ENCODE data around the gene CREB1.
A peak's percentile ranks its signal among the peaks of the same experiment; 100 is the strongest.

The CREB1 gene

DNA sequence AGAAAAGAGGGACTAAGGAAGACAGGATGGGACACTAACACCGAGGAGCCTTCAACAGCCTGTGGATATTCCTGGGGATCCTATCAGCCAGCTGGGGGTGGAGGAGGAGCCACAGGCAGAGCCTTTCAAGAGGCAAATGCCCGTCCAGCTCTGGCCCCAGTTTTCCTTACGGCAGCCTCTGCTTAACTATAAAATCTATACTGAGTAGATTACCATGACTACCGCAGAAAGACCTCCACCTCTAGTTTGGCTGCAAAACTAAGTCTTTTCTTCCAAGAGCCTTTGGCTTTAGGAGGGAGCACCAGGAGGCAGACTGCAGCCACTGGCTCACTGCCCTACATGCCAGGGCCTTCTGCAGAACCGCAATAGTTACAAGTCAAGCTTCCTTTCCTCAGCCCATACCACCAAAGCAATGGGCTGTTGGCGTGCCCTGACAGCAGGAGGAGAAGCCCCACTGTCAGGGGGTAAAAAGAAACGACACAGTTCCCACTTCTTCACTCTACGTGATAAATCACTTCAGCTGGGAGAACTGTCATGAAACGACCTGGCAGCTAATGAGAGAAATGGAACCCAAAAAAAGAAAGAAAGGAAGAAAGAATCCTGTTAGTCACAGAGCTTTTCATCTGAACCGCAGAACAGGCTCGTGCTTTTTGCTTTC lies 25.1 kb upstream of the CREB1 start:
- peak; percentile 98 for DNase-seq

DNA sequence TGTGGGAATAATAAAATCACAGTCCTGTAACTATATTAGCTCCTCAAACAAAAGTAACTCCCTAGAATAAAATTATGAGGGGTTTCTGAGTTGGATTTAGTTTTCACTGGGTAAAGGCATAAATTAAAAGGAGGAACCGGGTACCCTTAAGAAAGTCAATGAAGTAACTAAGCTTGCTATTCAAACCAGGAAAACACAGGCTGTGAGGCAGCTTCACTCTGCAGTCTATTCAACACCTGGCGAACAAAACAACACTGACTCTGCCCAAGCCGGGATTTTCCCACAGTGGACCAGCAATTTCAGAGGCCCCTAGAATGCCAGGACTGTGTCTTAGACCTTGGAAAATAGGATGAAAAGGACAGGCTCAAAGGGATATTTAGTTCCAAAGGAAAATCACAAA lies 24.6 kb upstream of the CREB1 start:
- peak; percentile 22 for DNase-seq

- peak; percentile 95 for DNase-seq
These were observed 24.0 kb upstream of the CREB1 start for GRCh38 chr2:207505728-207506127.

DNA sequence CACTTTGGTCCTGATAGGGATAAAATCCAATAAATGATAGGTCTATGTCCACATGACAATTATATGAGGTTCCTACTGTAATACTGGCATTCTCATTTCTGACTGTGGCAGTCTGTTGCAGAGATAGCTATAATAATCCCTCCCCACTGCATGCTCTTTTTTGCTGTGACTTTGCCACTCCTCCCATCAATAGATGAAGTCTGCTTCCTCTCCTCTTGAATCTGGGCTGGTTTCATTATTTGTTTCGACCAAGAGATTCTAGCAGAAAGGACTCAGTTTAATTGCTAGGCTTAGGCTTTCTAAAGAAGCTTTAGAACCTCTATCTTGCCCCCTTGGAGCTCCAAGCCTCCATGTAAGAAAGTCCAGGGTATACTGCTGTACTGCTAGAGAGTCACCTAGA lies 23.3 kb upstream of the CREB1 start:
- no peak for DNase-seq

DNA sequence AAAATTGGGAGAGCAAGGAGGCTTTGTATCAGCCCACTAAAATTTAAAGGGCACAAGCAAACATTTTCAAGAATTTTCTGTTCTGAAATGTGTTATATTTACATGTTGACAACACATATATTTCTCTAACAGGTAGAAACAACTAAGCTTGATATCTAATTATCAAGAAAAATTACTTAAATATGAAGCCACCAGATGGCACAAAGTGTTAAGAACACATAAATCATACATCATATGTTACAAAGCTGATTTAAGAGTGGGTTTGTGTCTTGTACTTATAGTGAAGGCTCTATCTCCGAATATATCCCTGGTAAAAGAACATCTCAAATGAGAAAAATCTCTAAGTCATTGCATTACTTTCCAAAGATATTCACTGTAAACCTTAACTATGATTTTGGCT lies 19.6 kb upstream of the CREB1 start:
- no peak for DNase-seq

- peak; percentile 25 for DNase-seq
These were observed 17.9 kb upstream of the CREB1 start for GRCh38 chr2:207511851-207512250.

- DNase-seq, result no peak
These were observed 17.4 kb upstream of the CREB1 start for GRCh38 chr2:207512356-207512755.

DNA sequence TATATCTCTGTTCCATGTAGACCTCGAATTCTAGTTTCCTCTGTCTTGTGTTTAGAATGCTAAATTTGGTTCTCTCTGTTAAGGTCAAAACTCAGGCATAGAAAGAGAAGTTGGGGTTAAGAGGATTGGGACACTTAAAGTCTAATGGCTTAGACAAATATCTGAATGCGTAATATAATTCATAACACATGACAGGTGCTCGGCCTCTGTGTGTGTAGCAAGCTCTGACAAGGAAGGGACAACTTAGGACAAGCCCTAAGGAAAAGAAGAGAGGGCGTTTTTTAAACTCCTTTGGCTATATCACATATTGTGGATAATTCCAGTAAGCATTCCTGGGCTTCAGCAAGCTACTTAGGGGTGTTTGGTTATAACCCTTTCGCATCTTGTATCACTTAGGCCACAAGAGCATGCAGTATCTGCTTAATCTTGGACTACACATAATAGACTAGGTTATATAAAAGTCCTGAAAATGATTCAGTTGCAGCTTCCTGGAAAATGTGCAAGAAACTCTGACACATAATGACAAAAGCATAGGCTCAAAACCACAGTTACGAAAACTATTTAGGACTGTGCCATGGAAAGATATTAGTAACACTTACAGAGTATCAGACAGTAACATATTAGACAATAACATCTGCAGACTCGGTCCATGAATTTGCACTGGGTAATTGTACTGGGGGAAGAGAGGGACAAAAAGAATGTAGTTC lies 16.1 kb upstream of the CREB1 start:
- peak; percentile 99 for DNase-seq

DNA sequence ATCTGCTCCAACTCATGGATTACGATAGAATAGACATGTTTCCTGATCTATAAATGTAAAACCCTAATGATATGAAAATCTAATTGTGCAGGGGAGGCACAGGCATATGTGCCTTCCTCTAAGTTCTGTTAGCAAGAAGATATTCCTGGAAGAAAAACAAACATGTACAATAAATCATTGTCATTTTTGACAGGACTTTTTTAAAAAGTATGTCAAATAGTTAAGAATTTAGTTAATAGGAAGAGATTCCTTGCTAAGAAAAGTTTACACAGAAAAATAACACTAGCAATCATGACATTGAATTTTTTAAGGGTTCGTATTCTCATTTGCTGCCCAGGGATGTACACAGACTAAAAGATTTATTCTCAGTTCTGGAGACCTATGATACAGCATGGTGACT lies 15.3 kb upstream of the CREB1 start:
- no peak for DNase-seq

- no peak for DNase-seq
These were observed 14.1 kb upstream of the CREB1 start for GRCh38 chr2:207515671-207516070.

GRCh38 chr2:207516206-207516605 lies 13.6 kb upstream of the CREB1 start:
- DNase-seq, result peak; percentile 38

GRCh38 chr2:207523005-207523404 lies 6.8 kb upstream of the CREB1 start:
- DNase-seq, result no peak

DNA sequence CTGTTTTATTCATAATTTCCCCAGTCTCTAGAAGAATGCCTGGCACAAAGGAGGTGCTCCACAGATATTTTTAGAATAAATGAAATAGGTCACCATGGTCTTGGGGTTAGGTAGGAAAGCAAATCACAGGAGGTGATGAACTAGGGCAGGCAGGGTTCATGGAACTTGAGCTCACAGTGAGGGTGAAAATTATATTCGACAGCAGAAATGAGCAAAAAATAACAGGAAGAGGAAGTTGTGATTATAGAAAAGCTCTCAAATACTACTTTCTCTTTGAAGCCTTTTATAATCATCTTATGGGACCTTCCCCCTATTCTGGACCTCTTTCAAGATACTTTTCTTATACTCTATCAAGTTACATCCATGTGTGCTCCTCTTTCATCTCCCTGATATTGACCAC lies 4.5 kb upstream of the CREB1 start:
- no peak for DNase-seq

DNA sequence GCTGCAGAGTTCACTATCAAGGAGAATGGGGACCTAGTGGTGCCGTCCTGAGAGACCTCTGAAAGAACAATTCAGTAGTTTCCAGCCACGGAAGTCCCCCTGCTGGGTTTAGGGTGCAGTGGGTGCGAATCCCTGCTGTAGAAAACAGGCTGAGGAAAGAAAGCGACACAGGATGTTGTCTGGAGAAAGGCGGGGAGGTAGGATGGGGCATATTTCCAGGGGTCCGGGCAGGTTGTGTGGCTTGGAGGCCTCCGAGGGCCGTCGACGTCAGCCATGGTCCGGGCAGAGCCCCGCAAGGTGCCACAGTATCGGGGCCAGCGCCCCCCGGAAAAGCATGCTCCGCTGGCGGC lies 807 bp upstream of the CREB1 start:
- peak; percentile 48 for DNase-seq

GRCh38 chr2:207530160-207531031 lies 634 bp downstream of the CREB1 start:
- peak; percentile 28 for DNase-seq

- DNase-seq, result no peak
These were observed 1.5 kb downstream of the CREB1 start for GRCh38 chr2:207531032-207531952.

- DNase-seq, result no peak
These were observed 2.9 kb downstream of the CREB1 start for GRCh38 chr2:207532676-207533075.

DNA sequence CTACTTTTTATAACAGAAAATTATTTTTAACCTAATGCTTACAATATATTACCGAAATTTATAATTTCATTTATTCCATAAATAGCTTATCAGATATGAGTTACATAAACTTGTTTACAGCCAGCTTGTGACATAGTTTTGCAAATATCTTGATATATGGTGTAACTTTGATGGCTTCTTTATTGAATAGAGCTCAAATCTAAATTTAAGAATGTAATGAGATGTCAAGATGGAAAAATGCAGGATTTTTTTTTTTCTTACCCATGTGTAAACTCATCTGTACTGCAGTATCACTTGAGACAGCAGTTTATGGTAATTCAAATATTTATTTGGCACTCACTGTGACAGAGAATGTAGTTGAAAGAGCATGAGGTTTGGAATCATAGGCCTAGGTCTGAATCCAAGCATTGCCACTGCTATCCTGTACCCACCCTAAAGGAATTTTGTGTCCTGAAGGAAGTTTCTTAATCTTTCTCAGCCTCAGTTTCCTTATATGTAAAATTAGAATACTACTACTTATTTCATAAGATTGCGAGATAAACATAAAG lies 3.8 kb downstream of the CREB1 start:
- DNase-seq, result no peak

DNA sequence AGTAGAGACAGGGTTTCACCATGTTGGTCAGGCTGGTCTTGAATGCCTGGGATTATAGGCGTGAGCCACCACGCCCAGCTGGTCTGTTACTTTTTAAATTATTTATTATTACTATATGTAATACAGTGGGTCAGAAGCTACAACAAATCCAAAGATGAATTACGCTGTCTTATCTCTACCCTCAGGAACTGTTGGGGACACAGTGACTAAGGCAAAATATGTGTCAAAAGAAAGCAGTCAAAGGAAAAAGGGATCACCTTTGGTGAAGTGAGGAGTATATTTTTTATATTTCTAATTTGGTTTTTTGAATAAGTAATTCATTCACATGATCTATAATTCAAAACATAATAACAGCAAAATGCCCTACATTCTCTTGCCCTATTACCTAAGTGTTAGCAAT lies 4.7 kb downstream of the CREB1 start:
- DNase-seq, result no peak

- DNase-seq, result peak; percentile 22
These were observed 9.7 kb downstream of the CREB1 start for GRCh38 chr2:207539470-207539869.

DNA sequence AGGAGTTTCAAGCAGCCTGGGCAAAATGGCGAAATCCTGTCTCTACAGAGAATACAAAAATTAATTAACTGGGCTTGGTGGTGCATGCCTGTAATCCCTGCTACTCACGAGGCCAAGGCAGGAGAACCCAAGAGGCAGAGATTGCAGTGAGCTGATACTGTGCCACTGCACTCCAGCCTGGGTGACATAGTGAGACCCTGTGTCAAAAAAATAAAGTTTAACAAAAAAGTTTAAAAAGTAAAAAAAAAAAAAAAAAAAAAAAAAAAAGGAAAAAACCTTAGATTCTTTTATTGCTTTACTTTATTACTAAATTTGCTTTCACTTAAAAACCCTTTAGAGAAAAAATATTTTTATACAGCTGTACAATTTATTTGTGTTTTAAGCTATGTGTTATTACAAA lies 10.7 kb downstream of the CREB1 start:
- no peak for DNase-seq

DNA sequence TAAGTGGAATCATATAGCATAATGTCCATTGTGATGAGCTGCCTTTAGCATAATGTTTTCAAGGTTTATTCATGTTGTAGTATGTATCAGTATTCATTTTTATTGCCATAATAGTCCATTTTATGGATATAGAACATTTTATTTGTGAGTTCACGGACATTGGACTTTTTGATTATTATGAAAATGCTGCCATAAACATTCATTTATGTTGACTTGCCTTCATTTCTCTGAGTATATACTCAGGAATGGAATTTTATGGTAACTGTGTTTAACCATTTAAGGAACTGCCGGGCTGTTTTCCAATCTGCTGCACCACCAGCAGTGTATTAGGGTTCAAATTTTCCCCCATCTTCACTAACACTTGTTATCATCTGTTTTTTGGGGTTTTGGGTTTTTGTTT lies 12.2 kb downstream of the CREB1 start:
- no peak for DNase-seq

GRCh38 chr2:207543272-207543671 lies 13.5 kb downstream of the CREB1 start:
- DNase-seq, result no peak

Measured in fibroblast of upper back skin (primary cell).